Hematopoietic multipotent progenitor cell treated with erythropoietin and hydrocortisone succinate and interleukin-3 and kit ligand, for 17 days (in vitro differentiated cells): ENCODE measurements around the gene C4B.
"Not testable (repeated sequence)": the region's sequence is repeated elsewhere in the genome, so short reads cannot be mapped to it uniquely, and the experiment has no call there.

ENCODE experiments used
- DNase-seq: peaks from one replicate; pipeline ENCODE4 v3.0.0-alpha.2; 2015; ENCODE audit warnings: low spot score

The C4B gene

DNA sequence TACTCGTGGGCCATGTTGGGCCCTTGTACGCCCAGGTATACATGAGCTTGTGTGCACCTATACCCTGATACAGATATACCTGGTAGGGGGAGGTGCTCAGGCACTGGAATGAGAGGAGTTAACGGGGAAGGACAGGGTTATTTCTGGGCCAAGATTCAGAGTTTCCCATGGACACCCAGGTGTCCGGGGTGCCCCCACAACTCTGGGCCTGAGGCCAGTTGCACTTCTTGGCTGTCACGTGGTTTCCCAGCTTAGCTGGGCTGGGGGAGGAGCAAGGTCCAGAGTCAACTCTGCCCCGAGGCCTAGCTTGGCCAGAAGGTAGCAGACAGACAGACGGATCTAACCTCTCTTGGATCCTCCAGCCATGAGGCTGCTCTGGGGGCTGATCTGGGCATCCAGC is 32.9 kb upstream of the C4B start, which contains the start of gene C4A:
Gene C4A (plus strand): TSS at position 314 of the 400 bp plus-strand sequence. CDS start 51 bp downstream, at position 365.
- DNase-seq, result not testable (repeated sequence)

GRCh38 chr6:31989363-31989762 is 25.2 kb upstream of the C4B start:
- not testable (repeated sequence) for DNase-seq

- not testable (repeated sequence) for DNase-seq
These were observed 20.2 kb upstream of the C4B start for GRCh38 chr6:31994421-31994820.

- DNase-seq, result not testable (repeated sequence)
These were observed 18.2 kb upstream of the C4B start for GRCh38 chr6:31996385-31996784.

DNA sequence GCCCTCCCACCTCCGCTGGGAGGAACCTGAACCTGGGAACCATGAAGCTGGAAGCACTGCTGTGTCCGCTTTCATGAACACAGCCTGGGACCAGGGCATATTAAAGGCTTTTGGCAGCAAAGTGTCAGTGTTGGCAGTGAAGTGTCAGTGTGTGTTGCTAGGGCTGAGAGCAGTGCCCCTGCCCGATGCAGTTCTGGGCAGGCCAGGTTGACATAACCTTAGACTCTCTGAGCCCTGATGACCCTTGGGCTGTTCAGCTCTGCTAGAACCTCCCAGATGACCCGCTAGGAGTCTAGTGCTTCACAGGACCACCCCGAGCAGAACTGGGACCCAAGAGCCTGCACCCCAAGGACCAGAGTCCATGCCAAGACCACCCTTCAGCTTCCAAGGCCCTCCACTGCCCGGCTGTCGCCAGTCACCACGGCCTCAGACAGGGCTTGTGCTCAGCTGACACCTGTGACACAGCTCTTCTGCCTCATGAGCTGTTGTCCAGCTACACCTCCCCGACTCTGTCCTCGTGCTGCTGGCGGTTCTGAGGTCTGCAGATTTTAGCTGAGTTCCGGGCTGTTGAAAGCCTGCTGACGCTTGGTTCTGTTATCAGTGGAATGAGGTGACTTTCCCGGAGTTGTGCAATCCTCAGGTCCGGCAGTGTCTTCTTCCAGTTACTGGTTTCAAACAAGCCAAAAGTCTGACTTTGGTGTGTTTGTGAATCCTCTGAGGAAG is 11.9 kb upstream of the C4B start:
- DNase-seq, result not testable (repeated sequence)

- DNase-seq, result not testable (repeated sequence)
These were observed 11.3 kb upstream of the C4B start for GRCh38 chr6:32003301-32003700.

DNA sequence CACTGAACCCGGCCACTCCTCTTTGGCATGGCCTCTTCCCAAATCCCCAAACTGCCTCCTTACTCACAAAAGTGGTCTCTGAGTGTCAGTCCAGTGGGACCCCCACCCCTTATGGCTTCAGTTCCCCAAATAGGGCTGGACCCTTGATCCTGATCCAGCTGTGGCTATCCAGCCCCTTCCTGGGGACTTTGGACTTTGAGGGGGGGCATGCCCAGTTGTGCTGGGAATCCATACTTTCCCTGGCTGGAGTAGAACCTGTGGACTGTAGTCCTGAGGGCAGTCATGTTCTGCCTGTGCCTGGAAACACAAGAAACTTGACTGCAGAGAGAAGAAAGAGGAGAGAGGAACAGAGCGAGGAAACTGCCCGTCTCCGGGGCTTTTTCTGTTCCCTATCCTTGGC is 10.2 kb upstream of the C4B start:
- not testable (repeated sequence) for DNase-seq

DNA sequence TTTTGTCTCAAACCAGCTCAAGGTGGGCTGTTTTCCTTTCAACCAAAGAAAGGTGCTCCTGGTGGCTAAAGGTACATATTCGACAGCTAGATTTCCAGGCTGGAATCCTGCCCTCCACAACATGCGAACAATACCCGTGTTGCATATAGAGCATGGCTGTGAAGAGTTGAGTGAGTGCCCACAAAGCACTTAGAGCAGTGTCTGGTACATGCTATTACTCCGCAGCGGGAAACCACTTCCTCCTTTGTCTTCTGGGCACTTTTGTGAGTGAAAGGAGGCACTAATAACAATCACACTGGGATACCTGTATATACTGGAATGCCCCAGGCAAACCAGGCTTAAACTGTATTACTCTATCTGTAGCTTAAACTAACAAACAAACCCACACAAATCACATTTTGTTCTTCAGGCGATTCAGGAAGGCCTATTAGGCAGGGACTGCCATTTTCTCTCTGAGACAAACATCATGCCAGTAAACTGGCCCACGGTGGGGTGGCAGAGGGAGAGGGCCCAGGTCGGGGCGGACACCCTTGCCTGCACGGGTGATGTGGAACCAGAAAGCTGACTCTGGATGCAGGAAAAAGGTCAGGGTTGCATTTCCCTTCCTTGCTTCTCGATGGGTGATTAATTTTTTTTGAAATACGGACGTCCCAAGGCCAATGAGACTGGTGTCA is 9.6 kb upstream of the C4B start:
- not testable (repeated sequence) for DNase-seq

GRCh38 chr6:32005538-32005880 is 9.1 kb upstream of the C4B start:
- DNase-seq, result not testable (repeated sequence)

DNA sequence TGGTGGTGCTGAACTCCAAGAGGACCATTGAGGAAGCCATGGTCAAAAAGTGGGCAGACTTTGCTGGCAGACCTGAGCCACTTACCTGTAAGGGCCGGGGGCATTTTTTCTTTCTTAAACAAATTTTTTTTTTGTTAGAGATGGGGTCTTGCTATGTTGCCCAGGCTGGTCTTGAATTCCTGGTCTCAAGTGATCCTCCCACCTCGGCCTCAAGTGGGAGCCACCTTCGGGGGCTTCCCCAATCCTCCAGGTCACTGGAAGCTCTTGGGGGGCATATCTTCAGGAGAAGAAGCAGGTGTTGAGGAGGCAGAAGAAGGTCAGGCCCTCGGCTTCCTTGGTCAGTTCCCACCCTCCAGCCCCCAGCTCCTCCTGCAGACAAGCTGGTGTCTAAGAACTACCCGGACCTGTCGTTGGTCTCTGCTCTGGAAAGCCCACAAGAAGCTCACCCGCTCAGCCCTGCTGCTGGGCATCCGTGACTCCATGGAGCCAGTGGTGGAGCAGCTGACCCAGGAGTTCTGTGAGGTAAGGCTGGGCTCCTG is 8.5 kb upstream of the C4B start:
- DNase-seq, result not testable (repeated sequence)

GRCh38 chr6:32007086-32007485 is 7.5 kb upstream of the C4B start:
- DNase-seq, result not testable (repeated sequence)

DNA sequence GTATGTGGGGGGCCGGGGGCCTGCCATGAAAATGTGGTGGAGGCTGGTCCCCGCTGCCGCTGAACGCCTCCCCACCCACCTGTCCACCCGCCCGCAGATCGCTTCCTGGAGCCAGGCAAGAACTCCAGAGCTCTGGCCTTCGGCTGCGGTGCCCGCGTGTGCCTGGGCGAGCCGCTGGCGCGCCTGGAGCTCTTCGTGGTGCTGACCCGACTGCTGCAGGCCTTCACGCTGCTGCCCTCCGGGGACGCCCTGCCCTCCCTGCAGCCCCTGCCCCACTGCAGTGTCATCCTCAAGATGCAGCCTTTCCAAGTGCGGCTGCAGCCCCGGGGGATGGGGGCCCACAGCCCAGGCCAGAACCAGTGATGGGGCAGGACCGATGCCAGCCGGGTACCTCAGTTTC is 6.6 kb upstream of the C4B start:
- DNase-seq, result not testable (repeated sequence)

- not testable (repeated sequence) for DNase-seq
These were observed 6.0 kb upstream of the C4B start for GRCh38 chr6:32008616-32009015.

- DNase-seq, result not testable (repeated sequence)
These were observed 5.1 kb upstream of the C4B start for GRCh38 chr6:32009537-32009936.

DNA sequence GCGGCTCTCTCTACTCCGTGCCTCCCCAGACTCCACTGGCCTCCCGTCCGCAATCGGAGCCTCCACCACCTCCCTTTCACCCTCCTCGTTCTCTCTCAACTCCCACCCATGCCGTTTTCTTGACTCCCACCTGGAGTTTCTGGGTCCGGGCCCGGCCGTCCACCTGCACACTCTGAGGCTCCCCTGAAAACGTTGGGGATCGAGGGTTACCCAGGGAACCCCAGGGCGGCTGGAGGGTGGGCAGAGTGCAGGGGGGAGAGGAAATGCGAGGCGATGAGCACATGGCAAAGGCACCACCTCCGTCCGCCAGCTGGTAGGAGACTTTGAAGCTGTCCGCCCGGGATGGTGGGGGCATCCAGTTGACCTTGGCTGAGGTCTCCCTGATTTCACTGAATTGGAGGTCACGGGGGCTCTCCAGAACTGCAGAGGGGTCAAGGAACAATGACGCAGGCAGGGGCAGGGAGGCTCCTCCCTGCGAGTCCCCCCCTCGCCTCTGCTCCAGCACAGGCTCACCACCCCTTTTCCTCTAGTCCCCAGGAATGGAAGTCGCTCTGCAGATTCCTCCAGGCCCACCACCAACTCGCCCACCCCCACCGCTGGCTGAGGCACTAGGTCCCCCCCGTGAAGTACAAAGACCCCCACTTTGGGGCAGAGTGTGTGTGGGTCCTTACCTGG is 3.6 kb upstream of the C4B start:
- DNase-seq, result not testable (repeated sequence)

DNA sequence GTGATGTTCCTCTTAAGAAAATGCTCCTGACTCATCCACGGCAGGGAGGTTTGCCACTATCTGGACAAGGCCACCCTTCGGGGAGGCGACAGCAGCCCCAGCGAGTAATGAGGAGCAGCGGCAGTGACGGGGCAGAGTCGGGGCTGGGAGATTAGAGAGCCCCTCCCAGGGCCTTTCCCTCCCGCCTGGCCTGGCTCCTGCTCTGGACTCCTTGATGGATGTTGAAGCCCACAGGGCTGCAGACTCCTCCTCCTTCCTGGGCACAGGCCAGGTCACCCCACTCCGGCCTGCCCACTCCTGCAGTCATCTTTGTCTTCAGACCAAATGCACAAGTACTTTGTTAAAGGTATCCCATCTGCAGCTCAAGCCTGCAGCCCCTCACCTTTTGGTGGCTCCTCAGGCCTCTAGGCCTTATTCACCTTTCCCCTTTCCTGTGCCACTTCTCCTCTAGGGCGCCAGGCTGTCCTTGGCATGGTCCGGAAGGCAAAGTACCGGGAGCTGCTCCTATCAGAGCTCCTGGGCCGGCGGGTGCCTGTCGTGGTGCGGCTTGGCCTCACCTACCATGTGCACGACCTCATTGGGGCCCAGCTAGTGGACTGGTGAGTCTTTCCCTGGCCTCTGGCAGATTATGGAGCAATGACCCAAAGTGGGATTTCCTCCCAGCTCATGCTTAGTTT is 1.5 kb upstream of the C4B start:
- peak; percentile 39 for DNase-seq

GRCh38 chr6:32013738-32014137 is 857 bp upstream of the C4B start:
- DNase-seq, result not testable (repeated sequence)

- not testable (repeated sequence) for DNase-seq
These were observed 7.5 kb downstream of the C4B start for GRCh38 chr6:32022100-32022499.

DNA sequence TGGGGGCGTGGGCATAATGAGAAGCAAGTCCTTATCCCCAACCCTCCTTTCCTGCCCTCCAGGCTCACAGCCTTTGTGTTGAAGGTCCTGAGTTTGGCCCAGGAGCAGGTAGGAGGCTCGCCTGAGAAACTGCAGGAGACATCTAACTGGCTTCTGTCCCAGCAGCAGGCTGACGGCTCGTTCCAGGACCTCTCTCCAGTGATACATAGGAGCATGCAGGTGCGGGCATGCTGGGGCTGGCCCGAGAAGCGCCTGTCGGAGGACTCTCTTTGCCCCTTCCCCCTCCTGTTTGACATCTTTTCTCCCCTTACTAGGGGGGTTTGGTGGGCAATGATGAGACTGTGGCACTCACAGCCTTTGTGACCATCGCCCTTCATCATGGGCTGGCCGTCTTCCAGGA is 14.0 kb downstream of the C4B start:
- not testable (repeated sequence) for DNase-seq

DNA sequence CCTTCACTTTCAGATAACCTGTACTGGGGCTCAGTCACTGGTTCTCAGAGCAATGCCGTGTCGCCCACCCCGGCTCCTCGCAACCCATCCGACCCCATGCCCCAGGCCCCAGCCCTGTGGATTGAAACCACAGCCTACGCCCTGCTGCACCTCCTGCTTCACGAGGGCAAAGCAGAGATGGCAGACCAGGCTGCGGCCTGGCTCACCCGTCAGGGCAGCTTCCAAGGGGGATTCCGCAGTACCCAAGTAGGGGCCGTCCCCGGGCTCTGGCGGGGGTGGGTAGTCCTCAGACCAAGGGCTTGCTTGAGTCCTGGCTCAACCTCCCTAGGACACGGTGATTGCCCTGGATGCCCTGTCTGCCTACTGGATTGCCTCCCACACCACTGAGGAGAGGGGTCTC is 15.0 kb downstream of the C4B start:
- not testable (repeated sequence) for DNase-seq

GRCh38 chr6:32035283-32036013 is 20.9 kb downstream of the C4B start:
- DNase-seq, result not testable (repeated sequence)
